Gastrocnemius medialis (tissue), 4 donors: ENCODE results near the gene TMEM86B. TPM values are rescaled to one million over a fixed set of nuclear protein-coding genes. Genes with fewer than 3 reads are reported as not detected.

Experiments used
- ATAC-seq, 2 donors: fragments of 150-250 bp; one replicate each; pipeline ENCODE4 v1.9.1; 2016
- DNase-seq, 2 donors: peaks; one replicate each; pipeline ENCODE4 v3.0.0-alpha.2; 2019
- H3K27ac ChIP-seq, 4 donors: fragments of 200-600 bp; sonication (generic); 1 replicate in 1 of 4; 2 replicates in 3 of 4; pipeline ENCODE4 v1.5.1; 2016 to 2018; ENCODE audit warnings: mild to moderate bottlenecking in 2 of 4, moderate library complexity in 1 of 4
- H3K27me3 ChIP-seq, 3 donors: fragments of 200-600 bp; sonication (generic) in 2 of 3; 1 replicate in 1 of 3; 2 replicates in 2 of 3; pipeline versions ENCODE4 v1.5.1 to v1.6.0; 2016 to 2019; ENCODE audit warnings: mild to moderate bottlenecking in 1 of 3, moderate library complexity in 1 of 3
- H3K36me3 ChIP-seq, 2 donors: fragments of 200-600 bp; sonication (generic) in 1 of 2; one replicate each; pipeline ENCODE4 v1.5.1; 2017 to 2018
- H3K4me1 ChIP-seq, 2 donors: fragments of 200-600 bp; sonication (generic) in 1 of 2; one replicate each; pipeline ENCODE4 v1.5.1; 2016 to 2017; ENCODE audit warnings: mild to moderate bottlenecking in 2 of 2
- H3K4me3 ChIP-seq, 4 donors: fragments of 200-600 bp; sonication (generic) in 3 of 4; 1 replicate in 1 of 4; 2 replicates in 3 of 4; pipeline ENCODE4 v1.5.1; 2016 to 2019; ENCODE audit warnings: mild to moderate bottlenecking in 2 of 4
- H3K9me3 ChIP-seq, 3 donors: fragments of 200-600 bp; sonication (generic) in 2 of 3; 1 replicate in 1 of 3; 2 replicates in 2 of 3; pipeline ENCODE4 v1.5.1; 2016 to 2019
- CTCF ChIP-seq, 5 experiments: fragments of 450-650 bp in 3 of 5; fragments of 200-600 bp in 2 of 5; sonication (generic) in 2 of 5; IDR thresholded peaks in 4 of 5; conservative IDR thresholded peaks in 1 of 5; 1 replicate in 4 of 5; 2 replicates in 1 of 5; pipeline ENCODE4 v1.5.1; 2016 to 2019; ENCODE audit warnings: antibody characterized with exemption in 5 of 5, mild to moderate bottlenecking in 3 of 5, moderate library complexity in 3 of 5
- POLR2A ChIP-seq, 2 donors: fragments of 450-650 bp; IDR thresholded peaks; one replicate each; pipeline ENCODE4 v1.6.1; 2017; ENCODE audit warnings: antibody characterized with exemption in 2 of 2, mild to moderate bottlenecking in 2 of 2, moderate library complexity in 2 of 2
- in situ Hi-C, 4 donors: fragments of 200-750 bp; cut with MboI; loops; one replicate each; pipeline versions ENCODE4 v1.15.0 to v1.8.0; 2017; ENCODE audit warnings: low sequenced_read_pairs in 4 of 4
- intact Hi-C: fragments of 100-400 bp; cut with DNase I; formaldehyde crosslinking; loops from one replicate; pipeline ENCODE4 v1.15.1; 2023; ENCODE audit warnings: low total_unique reads
- total RNA-seq, 4 donors: library from RNA; depleted of rRNA; stranded (reverse); fragments of >200 nt; gene quantifications; one replicate each; pipeline versions ENCODE4 v1.1.0 to v1.2.3, GENCODE V29; 2016

TMEM86B gene
- total RNA-seq, 4 donors from 2014 or later, result 0.87 to 5.0 (median 1.7) TPM

GRCh38 chr19:55257461-55258420 lies 29.2 kb upstream of the TMEM86B start:
- no peak for ATAC-seq
- no peak for DNase-seq
- Histone ChIP-seq H3K27ac (peak overlapping the region; percentile 89 to 97 (median 94)), H3K36me3 (no peaks in the 10 kb centered on the region), H3K4me3 (peak overlapping the region; percentile 74 to 90 (median 80)), H3K27me3 (no peaks in the 10 kb centered on the region), H3K9me3 (no peaks in the 10 kb centered on the region), H3K4me1 (peaks cover 42 to 60% of the 10 kb centered on the region in 2 donors)
- TF ChIP-seq CTCF (IDR thresholded peaks at IDR 0.05 in 4 of 5, conservative IDR thresholded peaks at IDR 0.05 in 1 of 5) (no peak), POLR2A (IDR thresholded peaks at IDR 0.05) (no peak)
- intact Hi-C loops, result loop anchor here (10.0 kb wide), 1 partner anchor 793 kb away; the partner anchor contains the start of gene LENG9
- in situ Hi-C loops, result no loop called here

- intact Hi-C loops (loop anchor here (10.0 kb wide), 1 partner anchor 792 kb away; the partner anchor contains the start of gene LENG9), in situ Hi-C loops (no loop called here)
- H3K27ac ChIP-seq, result peak overlapping the region in 3 of 4 donors; percentile 93 to 97 (median 94)
Observed at GRCh38 chr19:55256562-55257460, 28.2 kb upstream of the TMEM86B start.

GRCh38 chr19:55255618-55256423 lies 27.3 kb upstream of the TMEM86B start:
- intact Hi-C loops, result loop anchor here (10.0 kb wide), 1 partner anchor 791 kb away; the partner anchor contains the start of gene LENG9
- in situ Hi-C loops, result no loop called here
- peaks cover 42 to 66% of the 10 kb centered on the region in 2 donors for H3K4me1 ChIP-seq

More at GRCh38 chr19:55256562-55257460, 28.2 kb upstream of the TMEM86B start:
- ATAC-seq, result no peak
- no peak for TF ChIP-seq CTCF (IDR thresholded peaks at IDR 0.05 in 4 of 5, conservative IDR thresholded peaks at IDR 0.05 in 1 of 5)
- no peak for TF ChIP-seq POLR2A (IDR thresholded peaks at IDR 0.05)
- Histone ChIP-seq H3K4me1 (peaks cover 42 to 63% of the 10 kb centered on the region in 2 donors), H3K36me3 (no peaks in the 10 kb centered on the region), H3K9me3 (no peaks in the 10 kb centered on the region), H3K4me3 (peak overlapping the region; percentile 74 to 90 (median 80)), H3K27me3 (no peaks in the 10 kb centered on the region)
- DNase-seq, result no peak

More at GRCh38 chr19:55255618-55256423, 27.3 kb upstream of the TMEM86B start:
- DNase-seq (no peak), ATAC-seq (no peak)
- TF ChIP-seq POLR2A (IDR thresholded peaks at IDR 0.05) (no peak), CTCF (IDR thresholded peaks at IDR 0.05 in 4 of 5, conservative IDR thresholded peaks at IDR 0.05 in 1 of 5) (no peak)
- H3K36me3 ChIP-seq, result no peaks in the 10 kb centered on the region
- no peaks in the 10 kb centered on the region for H3K9me3 ChIP-seq
- peak overlapping the region in 2 of 4 donors; percentile 1 to 80 for H3K4me3 ChIP-seq
- no peak overlapping the region for H3K27ac ChIP-seq
- no peaks in the 10 kb centered on the region for H3K27me3 ChIP-seq
